Measurements from ENCODE around the gene XPNPEP2. TPM values are rescaled to one million over a fixed set of nuclear protein-coding genes. Genes with fewer than 3 reads are reported as not detected.

Gene XPNPEP2
- polyA plus RNA-seq, 3 donors = 0.19 TPM; not detected in 2

GRCh38 chrX:129746557-129747470 is 8.0 kb downstream of the XPNPEP2 start:
- no peaks in the 10 kb centered on the region for H3K36me3 ChIP-seq (replicated peaks in 1 of 2; ENCODE audit: control insufficient read depth in 1 of 2, insufficient read depth in 2 of 2, low read length in 2 of 2)
- Mint-ChIP-seq H3K36me3 (no peaks in the 10 kb centered on the region), H3K9me3 (no peaks in the 10 kb centered on the region), H3K27me3 (ENCODE audit: low read depth in 3 of 3) (peaks cover 0 to 11% (median 0%) of the 10 kb centered on the region in 3 donors), H3K27ac (peak overlapping the region in 3 of 7 donors; percentile 26 to 56 (median 34)), H3K4me3 (no peak overlapping the region), H3K4me1 (peaks cover 86% of the 10 kb centered on the region)
- intact Hi-C loops (cut with micrococcal nuclease) = no loop called here
- H3K4me1 ChIP-seq (ENCODE audit: control insufficient read depth in 1 of 2, insufficient read depth in 2 of 2, low read length in 2 of 2) = peaks cover 55 to 73% of the 10 kb centered on the region in 2 donors
- H3K4me3 ChIP-seq (replicated peaks in 1 of 3; ENCODE audit: low read depth in 2 of 3, low read length in 3 of 3) = no peak overlapping the region
- no peak overlapping the region for H2AFZ ChIP-seq (ENCODE audit: insufficient read depth, low read depth, low read length, poor library complexity, severe bottlenecking)
- no peak overlapping the region for H3K9ac ChIP-seq (ENCODE audit: insufficient read depth, low read length, poor library complexity, severe bottlenecking)
- no peaks in the 10 kb centered on the region for H3K79me2 ChIP-seq (ENCODE audit: insufficient read depth, low read length)
- no peaks in the 10 kb centered on the region for H3K9me3 ChIP-seq (replicated peaks in 1 of 2; ENCODE audit: control insufficient read depth in 1 of 2, insufficient read depth in 1 of 2, low read length in 2 of 2)
- no peak overlapping the region for H3K4me2 ChIP-seq (replicated peaks; ENCODE audit: extremely low read depth, low read length, poor library complexity, severe bottlenecking)
- H3K27ac ChIP-seq (ENCODE audit: low read depth in 1 of 2, low read length in 2 of 2) = no peak overlapping the region
- H4K20me1 ChIP-seq (ENCODE audit: insufficient read depth, low read length) = no peaks in the 10 kb centered on the region
- TF ChIP-seq, protein P1, sequence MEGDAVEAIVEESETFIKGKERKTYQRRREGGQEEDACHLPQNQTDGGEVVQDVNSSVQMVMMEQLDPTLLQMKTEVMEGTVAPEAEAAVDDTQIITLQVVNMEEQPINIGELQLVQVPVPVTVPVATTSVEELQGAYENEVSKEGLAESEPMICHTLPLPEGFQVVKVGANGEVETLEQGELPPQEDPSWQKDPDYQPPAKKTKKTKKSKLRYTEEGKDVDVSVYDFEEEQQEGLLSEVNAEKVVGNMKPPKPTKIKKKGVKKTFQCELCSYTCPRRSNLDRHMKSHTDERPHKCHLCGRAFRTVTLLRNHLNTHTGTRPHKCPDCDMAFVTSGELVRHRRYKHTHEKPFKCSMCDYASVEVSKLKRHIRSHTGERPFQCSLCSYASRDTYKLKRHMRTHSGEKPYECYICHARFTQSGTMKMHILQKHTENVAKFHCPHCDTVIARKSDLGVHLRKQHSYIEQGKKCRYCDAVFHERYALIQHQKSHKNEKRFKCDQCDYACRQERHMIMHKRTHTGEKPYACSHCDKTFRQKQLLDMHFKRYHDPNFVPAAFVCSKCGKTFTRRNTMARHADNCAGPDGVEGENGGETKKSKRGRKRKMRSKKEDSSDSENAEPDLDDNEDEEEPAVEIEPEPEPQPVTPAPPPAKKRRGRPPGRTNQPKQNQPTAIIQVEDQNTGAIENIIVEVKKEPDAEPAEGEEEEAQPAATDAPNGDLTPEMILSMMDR (IDR thresholded peaks at IDR 0.05) = no peak
- peak in 2 of 3 donors; percentile 28 for DNase-seq
- WGBS (ENCODE audit: insufficient coverage) = no CpG with 5 or more reads among the region's 7 CpGs
- H3K27me3 ChIP-seq (ENCODE audit: control insufficient read depth in 2 of 2, insufficient read depth in 2 of 2, low read length in 2 of 2) = no peaks in the 10 kb centered on the region

DNA sequence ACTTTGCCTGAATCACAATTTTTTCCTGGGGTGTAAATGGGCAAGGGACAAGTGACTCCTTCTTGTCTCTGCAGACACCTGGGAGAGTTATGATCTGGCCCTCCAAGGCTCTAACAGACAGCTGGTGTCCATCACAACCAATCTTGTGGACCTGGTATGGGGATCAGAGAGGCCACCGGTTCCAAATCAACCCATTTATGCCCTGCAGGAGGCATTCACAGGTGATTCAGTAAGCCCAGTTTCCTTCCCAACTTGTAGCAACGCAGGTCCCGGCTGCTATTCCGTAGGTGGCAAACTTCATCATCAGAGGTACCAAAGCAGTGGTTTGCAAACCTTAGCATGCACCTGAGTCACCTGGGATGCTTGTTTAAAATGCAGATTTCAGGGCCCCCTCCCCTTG is 8.8 kb downstream of the XPNPEP2 start:
- TF ChIP-seq, protein P1 (IDR thresholded peaks at IDR 0.05) = no peak
- H3K27ac ChIP-seq (ENCODE audit: low read depth in 1 of 2, low read length in 2 of 2) = no peak overlapping the region
- no peak for DNase-seq
- H3K9ac ChIP-seq (ENCODE audit: insufficient read depth, low read length, poor library complexity, severe bottlenecking) = no peak overlapping the region
- Mint-ChIP-seq H3K27me3 (ENCODE audit: low read depth in 3 of 3) (peaks cover 0 to 11% (median 0%) of the 10 kb centered on the region in 3 donors), H3K4me1 (peaks cover 88% of the 10 kb centered on the region), H3K36me3 (no peaks in the 10 kb centered on the region), H3K4me3 (no peak overlapping the region), H3K27ac (peak overlapping the region in 3 of 7 donors; percentile 2 to 90 (median 46)), H3K9me3 (no peaks in the 10 kb centered on the region)
- no peaks in the 10 kb centered on the region for H4K20me1 ChIP-seq (ENCODE audit: insufficient read depth, low read length)
- H3K27me3 ChIP-seq (ENCODE audit: control insufficient read depth in 2 of 2, insufficient read depth in 2 of 2, low read length in 2 of 2) = no peaks in the 10 kb centered on the region
- H3K4me2 ChIP-seq (replicated peaks; ENCODE audit: extremely low read depth, low read length, poor library complexity, severe bottlenecking) = no peak overlapping the region
- H3K36me3 ChIP-seq (replicated peaks in 1 of 2; ENCODE audit: control insufficient read depth in 1 of 2, insufficient read depth in 2 of 2, low read length in 2 of 2) = no peaks in the 10 kb centered on the region
- H3K9me3 ChIP-seq (replicated peaks in 1 of 2; ENCODE audit: control insufficient read depth in 1 of 2, insufficient read depth in 1 of 2, low read length in 2 of 2) = no peaks in the 10 kb centered on the region
- no peaks in the 10 kb centered on the region for H3K79me2 ChIP-seq (ENCODE audit: insufficient read depth, low read length)
- no peak overlapping the region for H3K4me3 ChIP-seq (replicated peaks in 1 of 3; ENCODE audit: low read depth in 2 of 3, low read length in 3 of 3)
- peaks cover 50 to 75% of the 10 kb centered on the region in 2 donors for H3K4me1 ChIP-seq (ENCODE audit: control insufficient read depth in 1 of 2, insufficient read depth in 2 of 2, low read length in 2 of 2)
- H2AFZ ChIP-seq (ENCODE audit: insufficient read depth, low read depth, low read length, poor library complexity, severe bottlenecking) = no peak overlapping the region
- intact Hi-C loops (cut with micrococcal nuclease) = no loop called here
- 100% methylated on average over 1 of the region's 4 CpGs for WGBS (ENCODE audit: insufficient coverage)
